Measurements from ENCODE around the gene PRAMEF15.
A peak's percentile ranks its signal among the peaks of the same experiment; 100 is the strongest.
"Not testable (repeated sequence)": the region's sequence is repeated elsewhere in the genome, so short reads cannot be mapped to it uniquely, and the experiment has no call there.

Gene PRAMEF15

GRCh38 chr1:13315281-13315680, at the start of gene PRAMEF15:
Gene PRAMEF15 (plus strand): TSS chr1:13315581. CDS start chr1:13318408, 2,827 bp downstream.
- DNase-seq, H3K9me3 Mint-ChIP-seq, H3K27me3 Mint-ChIP-seq, H3K4me1 Mint-ChIP-seq, H3K4me3 Mint-ChIP-seq, ATAC-seq, H3K27ac Mint-ChIP-seq: not testable (repeated sequence)

GRCh38 chr1:13277016-13277415, 38.4 kb upstream of the PRAMEF15 start:
- not testable (repeated sequence) for DNase-seq, ATAC-seq

GRCh38 chr1:13279617-13280016, 35.8 kb upstream of the PRAMEF15 start:
- H3K27ac Mint-ChIP-seq, H3K27me3 Mint-ChIP-seq, H3K4me3 Mint-ChIP-seq, H3K9me3 Mint-ChIP-seq, DNase-seq, H3K4me1 Mint-ChIP-seq, ATAC-seq: not testable (repeated sequence)

More at GRCh38 chr1:13277016-13277415, 38.4 kb upstream of the PRAMEF15 start:
- H3K4me3 Mint-ChIP-seq, H3K27me3 Mint-ChIP-seq, H3K9me3 Mint-ChIP-seq, H3K27ac Mint-ChIP-seq, H3K4me1 Mint-ChIP-seq: not testable (repeated sequence)

- H3K4me1 Mint-ChIP-seq, H3K27ac Mint-ChIP-seq, H3K9me3 Mint-ChIP-seq, H3K27me3 Mint-ChIP-seq, DNase-seq, ATAC-seq, H3K4me3 Mint-ChIP-seq: not testable (repeated sequence)
Measured at GRCh38 chr1:13285037-13285436, 30.3 kb upstream of the PRAMEF15 start, which contains the start of gene PRAMEF8. Gene PRAMEF8 (minus strand): TSS chr1:13285137. CDS start chr1:13284091, 1,046 bp downstream.

- not testable (repeated sequence) for H3K9me3 Mint-ChIP-seq, H3K4me3 Mint-ChIP-seq, H3K27me3 Mint-ChIP-seq, H3K27ac Mint-ChIP-seq, H3K4me1 Mint-ChIP-seq, ATAC-seq, DNase-seq
Measured at GRCh38 chr1:13289030-13289429, 26.4 kb upstream of the PRAMEF15 start.

GRCh38 chr1:13297216-13297931, 18.0 kb upstream of the PRAMEF15 start:
- not testable (repeated sequence) for H3K27ac Mint-ChIP-seq, H3K9me3 Mint-ChIP-seq, ATAC-seq, H3K4me1 Mint-ChIP-seq, H3K27me3 Mint-ChIP-seq, DNase-seq, H3K4me3 Mint-ChIP-seq

GRCh38 chr1:13298699-13299098, 16.7 kb upstream of the PRAMEF15 start:
- H3K4me3 Mint-ChIP-seq, ATAC-seq, H3K9me3 Mint-ChIP-seq, H3K4me1 Mint-ChIP-seq, H3K27me3 Mint-ChIP-seq, DNase-seq, H3K27ac Mint-ChIP-seq: not testable (repeated sequence)

GRCh38 chr1:13302197-13302596, 13.2 kb upstream of the PRAMEF15 start:
- not testable (repeated sequence) for ATAC-seq, H3K9me3 Mint-ChIP-seq, DNase-seq, H3K4me1 Mint-ChIP-seq, H3K27ac Mint-ChIP-seq, H3K4me3 Mint-ChIP-seq, H3K27me3 Mint-ChIP-seq

- not testable (repeated sequence) for H3K4me3 Mint-ChIP-seq, H3K9me3 Mint-ChIP-seq, H3K27me3 Mint-ChIP-seq, DNase-seq, H3K4me1 Mint-ChIP-seq, ATAC-seq, H3K27ac Mint-ChIP-seq
Measured at GRCh38 chr1:13303239-13303638, 12.1 kb upstream of the PRAMEF15 start, which contains the start of gene PRAMEF33. Gene PRAMEF33 (plus strand): TSS chr1:13303539. CDS start chr1:13305955, 2,416 bp downstream.

GRCh38 chr1:13342496-13342895, 27.1 kb downstream of the PRAMEF15 start:
- H3K27ac Mint-ChIP-seq, H3K4me1 Mint-ChIP-seq, H3K27me3 Mint-ChIP-seq, H3K9me3 Mint-ChIP-seq, H3K4me3 Mint-ChIP-seq, DNase-seq, ATAC-seq: not testable (repeated sequence)

GRCh38 chr1:13347034-13347433, 31.7 kb downstream of the PRAMEF15 start, which contains the start of gene PRAMEF14:
Gene PRAMEF14 (minus strand): TSS chr1:13347134. CDS start chr1:13345314, 1,820 bp downstream.
- H3K9me3 Mint-ChIP-seq, H3K4me1 Mint-ChIP-seq, H3K27ac Mint-ChIP-seq, H3K27me3 Mint-ChIP-seq, DNase-seq, ATAC-seq, H3K4me3 Mint-ChIP-seq: not testable (repeated sequence)

GRCh38 chr1:13353476-13353875, 38.1 kb downstream of the PRAMEF15 start:
- ATAC-seq, H3K27me3 Mint-ChIP-seq, H3K27ac Mint-ChIP-seq, DNase-seq, H3K9me3 Mint-ChIP-seq, H3K4me1 Mint-ChIP-seq, H3K4me3 Mint-ChIP-seq: not testable (repeated sequence)

- not testable (repeated sequence) for H3K9me3 Mint-ChIP-seq, DNase-seq, H3K27ac Mint-ChIP-seq, ATAC-seq, H3K4me3 Mint-ChIP-seq, H3K4me1 Mint-ChIP-seq, H3K27me3 Mint-ChIP-seq
Measured at GRCh38 chr1:13354475-13354874, 39.1 kb downstream of the PRAMEF15 start.

GRCh38 chr1:13356774-13357173, 41.4 kb downstream of the PRAMEF15 start:
- DNase-seq = peak; percentile 27 to 31
- H3K9me3 Mint-ChIP-seq, H3K4me3 Mint-ChIP-seq, H3K27me3 Mint-ChIP-seq, H3K27ac Mint-ChIP-seq, ATAC-seq, H3K4me1 Mint-ChIP-seq: not testable (repeated sequence)

- not testable (repeated sequence) for H3K27ac Mint-ChIP-seq, DNase-seq, H3K27me3 Mint-ChIP-seq, H3K4me1 Mint-ChIP-seq, ATAC-seq, H3K4me3 Mint-ChIP-seq, H3K9me3 Mint-ChIP-seq
Measured at GRCh38 chr1:13362364-13362763, 47.0 kb downstream of the PRAMEF15 start.

- not testable (repeated sequence) for H3K27me3 Mint-ChIP-seq, H3K27ac Mint-ChIP-seq, ATAC-seq, DNase-seq, H3K4me3 Mint-ChIP-seq, H3K9me3 Mint-ChIP-seq, H3K4me1 Mint-ChIP-seq
Measured at GRCh38 chr1:13364928-13365327, 49.5 kb downstream of the PRAMEF15 start.
